Kidney capillary endothelial cell (primary cell): ENCODE results near the gene OTOS.

Experiments
- DNase-seq: peaks from one replicate; pipeline ENCODE4 v3.0.0-alpha.2; 2018; ENCODE audit warnings: low spot score

Gene OTOS

GRCh38 chr2:240136013-240136670 is 4.3 kb downstream of the OTOS start, which contains the start of gene COPS9:
Gene COPS9, minus strand, starts transcription at chr2:240136305. Its CDS starts 21 bp downstream, at chr2:240136284.
- peak; percentile 84 for DNase-seq

GRCh38 chr2:240135706-240136012 is 4.8 kb downstream of the OTOS start:
- no peak for DNase-seq

- no peak for DNase-seq
These were observed 5.4 kb downstream of the OTOS start for GRCh38 chr2:240134956-240135520.

GRCh38 chr2:240134466-240134865 is 6.0 kb downstream of the OTOS start:
- no peak for DNase-seq

- no peak for DNase-seq
These were observed 7.1 kb downstream of the OTOS start for GRCh38 chr2:240133401-240133800.

GRCh38 chr2:240132651-240132980 is 7.8 kb downstream of the OTOS start:
- DNase-seq = no peak

GRCh38 chr2:240131941-240132650 is 8.4 kb downstream of the OTOS start:
- DNase-seq = no peak

- no peak for DNase-seq
These were observed 9.2 kb downstream of the OTOS start for GRCh38 chr2:240131296-240131695.

- no peak for DNase-seq
These were observed 9.9 kb downstream of the OTOS start for GRCh38 chr2:240130393-240131195.

GRCh38 chr2:240129731-240130392 is 10.6 kb downstream of the OTOS start:
- DNase-seq = no peak

- no peak for DNase-seq
These were observed 11.1 kb downstream of the OTOS start for GRCh38 chr2:240129311-240129710.

- DNase-seq = no peak
These were observed 11.8 kb downstream of the OTOS start for GRCh38 chr2:240128608-240129145.

GRCh38 chr2:240127911-240128607 is 12.4 kb downstream of the OTOS start:
- DNase-seq = no peak

GRCh38 chr2:240127191-240127750 is 13.2 kb downstream of the OTOS start:
- DNase-seq = no peak

GRCh38 chr2:240126731-240127130 is 13.7 kb downstream of the OTOS start:
- no peak for DNase-seq

- no peak for DNase-seq
These were observed 14.7 kb downstream of the OTOS start for GRCh38 chr2:240125742-240126141.

GRCh38 chr2:240124651-240125030 is 15.8 kb downstream of the OTOS start:
- DNase-seq = no peak

GRCh38 chr2:240123821-240124650 is 16.4 kb downstream of the OTOS start:
- no peak for DNase-seq

GRCh38 chr2:240121675-240122074 is 18.8 kb downstream of the OTOS start:
- DNase-seq = no peak

GRCh38 chr2:240121190-240121589 is 19.3 kb downstream of the OTOS start:
- no peak for DNase-seq
